GM21576 (cell line): ENCODE measurements around the gene PRKCZ.
"Not testable (repeated sequence)": the region's sequence is repeated elsewhere in the genome, so short reads cannot be mapped to it uniquely, and the experiment has no call there.

Source experiments
- ATAC-seq: cut with Tn5 transposase; IDR thresholded peaks from one replicate; pipeline ENCODE4 v1.9.1; 2021; ENCODE audit warnings: mild to moderate bottlenecking, moderate library complexity; ENCODE audit not compliant: unreplicated experiment

PRKCZ gene

GRCh38 chr1:2130156-2130555, 79.9 kb downstream of the PRKCZ start:
- ATAC-seq = no peak

GRCh38 chr1:2130871-2131289, 80.7 kb downstream of the PRKCZ start:
- no peak for ATAC-seq

- ATAC-seq = no peak
Measured at GRCh38 chr1:2132222-2133038, 82.2 kb downstream of the PRKCZ start.

- peak; percentile 92 for ATAC-seq
Measured at GRCh38 chr1:2133039-2133878, 83.0 kb downstream of the PRKCZ start.

- ATAC-seq = no peak
Measured at GRCh38 chr1:2133879-2134215, 83.6 kb downstream of the PRKCZ start.

GRCh38 chr1:2134266-2134620, 84.0 kb downstream of the PRKCZ start:
- ATAC-seq = no peak

- no peak for ATAC-seq
Measured at GRCh38 chr1:2134621-2135307, 84.6 kb downstream of the PRKCZ start.

- ATAC-seq = no peak
Measured at GRCh38 chr1:2135441-2135841, 85.2 kb downstream of the PRKCZ start.

GRCh38 chr1:2135941-2136340, 85.7 kb downstream of the PRKCZ start:
- no peak for ATAC-seq

- no peak for ATAC-seq
Measured at GRCh38 chr1:2136386-2137235, 86.4 kb downstream of the PRKCZ start.

- ATAC-seq = no peak
Measured at GRCh38 chr1:2137257-2138121, 87.3 kb downstream of the PRKCZ start.

- ATAC-seq = not testable (repeated sequence)
Measured at GRCh38 chr1:2139156-2139555, 88.9 kb downstream of the PRKCZ start.

- ATAC-seq = no peak
Measured at GRCh38 chr1:2141025-2141424, 90.8 kb downstream of the PRKCZ start.

- ATAC-seq = no peak
Measured at GRCh38 chr1:2143814-2144500, 93.7 kb downstream of the PRKCZ start.

GRCh38 chr1:2144501-2145090, 94.4 kb downstream of the PRKCZ start:
- no peak for ATAC-seq

GRCh38 chr1:2145946-2146835, 96.0 kb downstream of the PRKCZ start:
- ATAC-seq = no peak

GRCh38 chr1:2146836-2147517, 96.8 kb downstream of the PRKCZ start:
- no peak for ATAC-seq
